Peyer's patch (tissue), 4 donors: ENCODE results near the gene TMED7.

Experiments used
- POLR2A ChIP-seq, 2 donors: fragments of 450-650 bp; IDR thresholded peaks; one replicate each; pipeline ENCODE4 v1.5.1; 2017; ENCODE audit warnings: antibody characterized with exemption in 2 of 2, mild to moderate bottlenecking in 2 of 2, moderate library complexity in 2 of 2
- TF ChIP-seq, protein P1 (sequence below), 6 experiments: fragments of 450-650 bp in 4 of 6; fragments of 200-600 bp in 2 of 6; sonication (generic) in 1 of 6; IDR thresholded peaks; one replicate each; pipeline ENCODE4 v1.5.1; 2017 to 2019; ENCODE audit warnings: antibody characterized with exemption in 6 of 6, mild to moderate bottlenecking in 3 of 6, moderate library complexity in 1 of 6

GRCh38 chr5:115671939-115672338, 46.1 kb upstream of the TMED7 start:
- TF ChIP-seq, protein P1, sequence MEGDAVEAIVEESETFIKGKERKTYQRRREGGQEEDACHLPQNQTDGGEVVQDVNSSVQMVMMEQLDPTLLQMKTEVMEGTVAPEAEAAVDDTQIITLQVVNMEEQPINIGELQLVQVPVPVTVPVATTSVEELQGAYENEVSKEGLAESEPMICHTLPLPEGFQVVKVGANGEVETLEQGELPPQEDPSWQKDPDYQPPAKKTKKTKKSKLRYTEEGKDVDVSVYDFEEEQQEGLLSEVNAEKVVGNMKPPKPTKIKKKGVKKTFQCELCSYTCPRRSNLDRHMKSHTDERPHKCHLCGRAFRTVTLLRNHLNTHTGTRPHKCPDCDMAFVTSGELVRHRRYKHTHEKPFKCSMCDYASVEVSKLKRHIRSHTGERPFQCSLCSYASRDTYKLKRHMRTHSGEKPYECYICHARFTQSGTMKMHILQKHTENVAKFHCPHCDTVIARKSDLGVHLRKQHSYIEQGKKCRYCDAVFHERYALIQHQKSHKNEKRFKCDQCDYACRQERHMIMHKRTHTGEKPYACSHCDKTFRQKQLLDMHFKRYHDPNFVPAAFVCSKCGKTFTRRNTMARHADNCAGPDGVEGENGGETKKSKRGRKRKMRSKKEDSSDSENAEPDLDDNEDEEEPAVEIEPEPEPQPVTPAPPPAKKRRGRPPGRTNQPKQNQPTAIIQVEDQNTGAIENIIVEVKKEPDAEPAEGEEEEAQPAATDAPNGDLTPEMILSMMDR (IDR thresholded peaks at IDR 0.05): no peak
- TF ChIP-seq POLR2A (IDR thresholded peaks at IDR 0.05): no peak
